Measurements from ENCODE around the gene PACSIN3. TPM values are rescaled to one million over a fixed set of nuclear protein-coding genes. Genes with fewer than 3 reads are reported as not detected.

PACSIN3 gene
- polyA plus RNA-seq, 1 donor from 2014 or later: not detected

DNA sequence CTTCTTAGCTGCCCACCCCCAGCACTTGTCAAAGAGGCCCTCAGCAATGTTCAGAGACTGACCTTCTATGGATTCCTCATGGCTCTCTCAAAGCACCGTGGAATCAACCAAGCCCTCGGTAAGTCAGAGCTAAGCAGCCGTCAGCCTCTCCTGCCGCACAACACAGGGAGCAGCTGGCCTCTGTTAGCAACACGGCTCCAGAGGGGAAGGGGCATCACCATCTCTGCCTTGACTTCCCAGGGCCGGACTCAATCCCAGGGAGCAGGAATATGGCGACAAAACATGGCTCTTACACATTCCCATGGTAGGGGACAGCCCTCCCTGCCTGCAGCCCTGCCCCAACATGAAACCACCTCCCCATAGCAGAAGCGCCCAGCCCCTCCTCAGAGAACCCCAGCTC, 28.4 kb downstream of the PACSIN3 start:
- TF ChIP-seq TAF1 (IDR thresholded peaks at IDR 0.05; ENCODE audit: low read depth): no peak
- TF ChIP-seq RAD21 (conservative IDR thresholded peaks at IDR 0.05): no peak
- no peak for TF ChIP-seq CTCF (IDR thresholded peaks at IDR 0.05; ENCODE audit: poor library complexity, severe bottlenecking)
- no peak for TF ChIP-seq MXI1 (conservative IDR thresholded peaks at IDR 0.05; ENCODE audit: poor library complexity, severe bottlenecking)
- TF ChIP-seq EP300 (conservative IDR thresholded peaks at IDR 0.05; ENCODE audit: poor library complexity, severe bottlenecking): no peak
- TF ChIP-seq, protein P1, sequence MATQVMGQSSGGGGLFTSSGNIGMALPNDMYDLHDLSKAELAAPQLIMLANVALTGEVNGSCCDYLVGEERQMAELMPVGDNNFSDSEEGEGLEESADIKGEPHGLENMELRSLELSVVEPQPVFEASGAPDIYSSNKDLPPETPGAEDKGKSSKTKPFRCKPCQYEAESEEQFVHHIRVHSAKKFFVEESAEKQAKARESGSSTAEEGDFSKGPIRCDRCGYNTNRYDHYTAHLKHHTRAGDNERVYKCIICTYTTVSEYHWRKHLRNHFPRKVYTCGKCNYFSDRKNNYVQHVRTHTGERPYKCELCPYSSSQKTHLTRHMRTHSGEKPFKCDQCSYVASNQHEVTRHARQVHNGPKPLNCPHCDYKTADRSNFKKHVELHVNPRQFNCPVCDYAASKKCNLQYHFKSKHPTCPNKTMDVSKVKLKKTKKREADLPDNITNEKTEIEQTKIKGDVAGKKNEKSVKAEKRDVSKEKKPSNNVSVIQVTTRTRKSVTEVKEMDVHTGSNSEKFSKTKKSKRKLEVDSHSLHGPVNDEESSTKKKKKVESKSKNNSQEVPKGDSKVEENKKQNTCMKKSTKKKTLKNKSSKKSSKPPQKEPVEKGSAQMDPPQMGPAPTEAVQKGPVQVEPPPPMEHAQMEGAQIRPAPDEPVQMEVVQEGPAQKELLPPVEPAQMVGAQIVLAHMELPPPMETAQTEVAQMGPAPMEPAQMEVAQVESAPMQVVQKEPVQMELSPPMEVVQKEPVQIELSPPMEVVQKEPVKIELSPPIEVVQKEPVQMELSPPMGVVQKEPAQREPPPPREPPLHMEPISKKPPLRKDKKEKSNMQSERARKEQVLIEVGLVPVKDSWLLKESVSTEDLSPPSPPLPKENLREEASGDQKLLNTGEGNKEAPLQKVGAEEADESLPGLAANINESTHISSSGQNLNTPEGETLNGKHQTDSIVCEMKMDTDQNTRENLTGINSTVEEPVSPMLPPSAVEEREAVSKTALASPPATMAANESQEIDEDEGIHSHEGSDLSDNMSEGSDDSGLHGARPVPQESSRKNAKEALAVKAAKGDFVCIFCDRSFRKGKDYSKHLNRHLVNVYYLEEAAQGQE (IDR thresholded peaks at IDR 0.05; ENCODE audit: borderline replicate concordance): no peak
- no peak for TF ChIP-seq EZH2 (IDR thresholded peaks at IDR 0.05; ENCODE audit: borderline replicate concordance, insufficient read depth, low read length, poor library complexity, severe bottlenecking)
- no peak for TF ChIP-seq POLR2AphosphoS5 (IDR thresholded peaks at IDR 0.05)
- no peak for TF ChIP-seq SMC3 (conservative IDR thresholded peaks at IDR 0.05; ENCODE audit: poor library complexity)
- Histone ChIP-seq H2AFZ (ENCODE audit: low read depth, low read length) (no peak overlapping the region), H3K36me3 (ENCODE audit: insufficient read depth, low read length) (no peaks in the 10 kb centered on the region), H4K20me1 (ENCODE audit: insufficient read depth) (no peaks in the 10 kb centered on the region), H3F3A (ENCODE audit: insufficient read depth, low read length, poor library complexity, severe bottlenecking) (no peaks in the 10 kb centered on the region), H3K4me3 (ENCODE audit: low read length) (no peak overlapping the region), H3K9me2 (ENCODE audit: insufficient read depth, low read length) (no peaks in the 10 kb centered on the region), H3K9ac (ENCODE audit: low read length) (no peak overlapping the region), H3K4me2 (ENCODE audit: low read length) (no peak overlapping the region), H3K79me2 (replicated peaks; ENCODE audit: insufficient read depth, low read length) (no peaks in the 10 kb centered on the region), H3K27ac (ENCODE audit: low read length) (no peak overlapping the region), H3K27me3 (ENCODE audit: insufficient read depth, low read depth, low read length) (no peaks in the 10 kb centered on the region), H3K9me3 (ENCODE audit: low read length) (no peaks in the 10 kb centered on the region)

DNA sequence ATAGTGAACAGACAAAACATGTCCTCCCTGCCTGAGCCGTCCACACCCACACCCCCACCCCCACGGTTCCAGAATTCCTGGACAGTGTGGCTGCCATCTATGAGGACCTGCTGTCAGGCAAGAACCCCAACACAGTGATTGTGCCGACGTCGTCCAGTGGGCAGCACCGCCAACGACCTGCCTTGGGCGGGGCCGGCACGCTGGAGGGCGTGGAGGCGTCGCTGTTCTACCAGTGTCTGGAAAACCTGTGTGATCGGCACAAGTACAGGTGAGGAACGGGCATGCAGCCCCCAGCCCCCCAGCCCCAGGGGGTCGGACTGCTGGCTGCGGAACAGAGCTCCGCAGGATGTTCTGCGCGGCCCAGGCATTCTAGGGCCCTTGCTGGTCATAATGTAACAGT, 29.3 kb downstream of the PACSIN3 start:
- H3K9me2 ChIP-seq (ENCODE audit: insufficient read depth, low read length): no peaks in the 10 kb centered on the region
- H3K27me3 ChIP-seq (ENCODE audit: insufficient read depth, low read depth, low read length): no peaks in the 10 kb centered on the region
- no peak overlapping the region for H3K9ac ChIP-seq (ENCODE audit: low read length)
- no peak overlapping the region for H2AFZ ChIP-seq (ENCODE audit: low read depth, low read length)
- H3K4me2 ChIP-seq (ENCODE audit: low read length): no peak overlapping the region
- H3K27ac ChIP-seq (ENCODE audit: low read length): no peak overlapping the region
- no peaks in the 10 kb centered on the region for H3K36me3 ChIP-seq (ENCODE audit: insufficient read depth, low read length)
- no peak overlapping the region for H3K4me3 ChIP-seq (ENCODE audit: low read length)
- no peaks in the 10 kb centered on the region for H4K20me1 ChIP-seq (ENCODE audit: insufficient read depth)
- TF ChIP-seq POLR2AphosphoS5 (IDR thresholded peaks at IDR 0.05): no peak
- no peak for TF ChIP-seq TAF1 (IDR thresholded peaks at IDR 0.05; ENCODE audit: low read depth)
- no peak for TF ChIP-seq EZH2 (IDR thresholded peaks at IDR 0.05; ENCODE audit: borderline replicate concordance, insufficient read depth, low read length, poor library complexity, severe bottlenecking)
- TF ChIP-seq MXI1 (conservative IDR thresholded peaks at IDR 0.05; ENCODE audit: poor library complexity, severe bottlenecking): no peak
- TF ChIP-seq RAD21 (conservative IDR thresholded peaks at IDR 0.05): no peak
- no peak for TF ChIP-seq EP300 (conservative IDR thresholded peaks at IDR 0.05; ENCODE audit: poor library complexity, severe bottlenecking)
- no peak for TF ChIP-seq CTCF (IDR thresholded peaks at IDR 0.05; ENCODE audit: poor library complexity, severe bottlenecking)
- no peak for TF ChIP-seq SMC3 (conservative IDR thresholded peaks at IDR 0.05; ENCODE audit: poor library complexity)
- TF ChIP-seq, protein P1 (IDR thresholded peaks at IDR 0.05; ENCODE audit: borderline replicate concordance): no peak
- no peaks in the 10 kb centered on the region for H3K9me3 ChIP-seq (ENCODE audit: low read length)
- H3F3A ChIP-seq (ENCODE audit: insufficient read depth, low read length, poor library complexity, severe bottlenecking): no peaks in the 10 kb centered on the region
- no peaks in the 10 kb centered on the region for H3K79me2 ChIP-seq (replicated peaks; ENCODE audit: insufficient read depth, low read length)
